HepG2 (cell line): ENCODE measurements around the gene DPF1. TPM values are rescaled to one million over a fixed set of nuclear protein-coding genes. Genes with fewer than 3 reads are reported as not detected.

ENCODE experiments used
- AHDC1 ChIP-seq: sonication (generic); formaldehyde crosslinking; IDR thresholded peaks from 2 replicates; pipeline ENCODE4 v1.5.1; 2020; ENCODE audit warnings: mild to moderate bottlenecking, missing genetic modification reagents, borderline replicate concordance
- ATF2 ChIP-seq: sonication (generic); formaldehyde crosslinking; IDR thresholded peaks from 2 replicates; pipeline ENCODE4 v1.4.0; 2020; ENCODE audit warnings: missing genetic modification reagents
- BHLHE40 ChIP-seq: IDR thresholded peaks from 2 replicates; pipeline ENCODE4 v1.6.1; 2011; ENCODE audit warnings: low read length, improper control_type of control experiment
- BRF2 ChIP-seq: sonication (generic); formaldehyde crosslinking; IDR thresholded peaks from 2 replicates; pipeline ENCODE4 v1.8.1; 2022; ENCODE audit warnings: mild to moderate bottlenecking, missing genetic modification reagents
- CERS6 ChIP-seq: sonication (generic); formaldehyde crosslinking; IDR thresholded peaks from 2 replicates; pipeline ENCODE4 v1.5.0; 2020; ENCODE audit warnings: missing genetic modification reagents
- CSRNP2 ChIP-seq: sonication (generic); formaldehyde crosslinking; conservative IDR thresholded peaks from 2 replicates; pipeline ENCODE4 v1.8.0; 2022; ENCODE audit warnings: low read depth, missing genetic modification reagents
- FUBP1 ChIP-seq: sonication (generic); formaldehyde crosslinking; IDR thresholded peaks from 2 replicates; pipeline ENCODE4 v1.5.1; 2020; ENCODE audit warnings: missing genetic modification reagents, mild to moderate bottlenecking, borderline replicate concordance
- GATA4 ChIP-seq: sonication (generic); IDR thresholded peaks from 2 replicates; pipeline ENCODE4 v1.6.1; 2016; ENCODE audit warnings: antibody characterized with exemption, low read depth, borderline replicate concordance
- IKZF5 ChIP-seq: IDR thresholded peaks from 2 replicates; pipeline ENCODE4 v1.6.1; 2018; ENCODE audit warnings: missing genetic modification reagents, mild to moderate bottlenecking, missing compliant biosample characterization
- MTA1 ChIP-seq: sonication (generic); formaldehyde crosslinking; IDR thresholded peaks from 2 replicates; pipeline ENCODE4 v1.4.0; 2020; ENCODE audit warnings: missing genetic modification reagents, mild to moderate bottlenecking, borderline replicate concordance
- POGZ ChIP-seq: sonication (generic); formaldehyde crosslinking; IDR thresholded peaks from 2 replicates; pipeline ENCODE4 v1.4.0; 2020; ENCODE audit warnings: mild to moderate bottlenecking, missing genetic modification reagents
- YY1 ChIP-seq: IDR thresholded peaks from 2 replicates; pipeline ENCODE4 v1.6.1; 2011; ENCODE audit warnings: low read length, low read depth, moderate library complexity, mild to moderate bottlenecking; ENCODE audit not compliant: insufficient read depth, insufficient replicate concordance
- polyA plus RNA-seq, 8 experiments: library from polyadenylated mRNA; depleted of rRNA in 3 of 8; stranded (reverse) in 7 of 8; unstranded in 1 of 8; fragments of >200 nt; fragmentation: Illumina TruSeq in 4 of 8; extraction: Trizol in 4 of 8; gene quantifications; 2 replicates each; pipeline versions ENCODE4 v1.2.1 to v1.2.3, GENCODE V29; 2011 to 2016; ENCODE audit warnings: low read depth in 4 of 8, missing spikeins in 1 of 8, mixed read lengths in 1 of 8; ENCODE audit not compliant: insufficient read depth in 1 of 8
- total RNA-seq, 5 experiments: library from RNA; depleted of rRNA; stranded (reverse); fragments of >200 nt; fragmentation: Illumina TruSeq; extraction: Trizol; gene quantifications; 2 replicates each; pipeline ENCODE4 v1.2.3, GENCODE V29; 2016; ENCODE audit warnings: low read depth in 1 of 5

Gene DPF1
- total and polyA plus RNA-seq, 2 of the 13 experiments (the other 11 are each of a cell fraction or from before 2014, with no cell fraction given): 1.0 to 3.2 TPM

GRCh38 chr19:38224014-38224862 lies at the start of gene DPF1 (continued):
- TF ChIP-seq ATF2 (CRISPR knock-in tag) (no peak; the same call in 1 of the 2 replicates), IKZF5 (0 out of 2 replicates have a peak, but pooled peaks have one; percentile 43), CERS6 (CRISPR knock-in tag) (no peak), GATA4 (no peak), YY1 (peak; percentile 86), MTA1 (CRISPR knock-in tag) (peak; percentile 63; the same call in 1 of the 2 replicates), AHDC1 (CRISPR knock-in tag) (no peak), BRF2 (CRISPR knock-in tag) (no peak), FUBP1 (CRISPR knock-in tag) (no peak), POGZ (CRISPR knock-in tag) (peak; percentile 35; the same call in 1 of the 2 replicates), BHLHE40 (no peak), CSRNP2 (no peak)
